SK-N-SH (cell line): Measurements from ENCODE around the gene PRR27. TPM values are rescaled to one million over a fixed set of nuclear protein-coding genes. Genes with fewer than 3 reads are reported as not detected.

Experiments
- CTCF ChIA-PET: fragments of 300-600, 350-600 bp; formaldehyde crosslinking; extraction: SDS; loops from one replicate; lab custom pipeline; 2021; lab: Yijun Ruan, JAX
- POLR2A ChIA-PET: fragments of 350-600 bp; sonication (Branson Sonifier 250); formaldehyde crosslinking; extraction: SDS; loops from one replicate; lab custom pipeline; 2020; ENCODE audit warnings: antibody characterized with exemption, inconsistent platforms; lab: Yijun Ruan, JAX
- DNase-seq: peaks from one replicate; pipeline ENCODE4 v3.0.0; 2012
- H2AFZ ChIP-seq: fragments of 200-600 bp; sonication (generic); 2 replicates; pipeline ENCODE4 v1.8.1; 2016; ENCODE audit warnings: antibody characterized with exemption, mild to moderate bottlenecking, low read depth
- H3F3A ChIP-seq: fragments of 200-600 bp; sonication (generic); replicated peaks from 2 replicates; pipeline ENCODE3; 2016; ENCODE audit warnings: antibody characterized with exemption, mild to moderate bottlenecking; ENCODE audit not compliant: insufficient read depth
- H3K27ac ChIP-seq, 2 experiments: fragments of 200-500 bp in 1 of 2; fragments of 200-600 bp in 1 of 2; sonication (Bioruptor generic) in 1 of 2; sonication (generic), shearing (Covaris generic) in 1 of 2; 2 replicates each; pipeline versions ENCODE4 v1.5.1 to v1.6.1; 2014 to 2016; ENCODE audit warnings: low read depth in 2 of 2, inconsistent platforms in 1 of 2, low read length in 1 of 2, mild to moderate bottlenecking in 1 of 2, mixed read lengths in 1 of 2
- H3K27me3 ChIP-seq: fragments of 200-600 bp; sonication (generic), shearing (Covaris generic); 2 replicates; pipeline ENCODE4 v1.6.1; 2016; ENCODE audit warnings: mixed run types; ENCODE audit not compliant: insufficient read depth
- H3K36me3 ChIP-seq, 2 experiments: fragments of 200-500 bp in 1 of 2; fragments of 200-600 bp in 1 of 2; sonication (Bioruptor generic) in 1 of 2; sonication (generic) in 1 of 2; replicated peaks in 1 of 2; 2 replicates each; pipeline versions ENCODE3 to v1.5.1; 2014 to 2016; ENCODE audit warnings: low read length in 1 of 2, mild to moderate bottlenecking in 1 of 2; ENCODE audit not compliant: insufficient read depth in 2 of 2, control insufficient read depth in 1 of 2
- H3K4me1 ChIP-seq, 2 experiments: fragments of 200-500 bp in 1 of 2; fragments of 200-600 bp in 1 of 2; sonication (Bioruptor generic) in 1 of 2; sonication (generic), shearing (Covaris generic) in 1 of 2; 2 replicates each; pipeline versions ENCODE4 v1.5.1 to v1.6.1; 2014 to 2016; ENCODE audit warnings: low read depth in 1 of 2, low read length in 1 of 2, mixed run types in 1 of 2; ENCODE audit not compliant: insufficient read depth in 2 of 2, control insufficient read depth in 1 of 2
- H3K4me2 ChIP-seq: fragments of 200-600 bp; sonication (generic), shearing (Covaris generic); 2 replicates; pipeline ENCODE4 v1.6.1; 2017; ENCODE audit warnings: mixed run types
- H3K4me3 ChIP-seq, 2 experiments: fragments of 200-500 bp in 1 of 2; fragments of 200-600 bp in 1 of 2; sonication (Bioruptor generic) in 1 of 2; sonication (generic), shearing (Covaris generic) in 1 of 2; 2 replicates each; pipeline versions ENCODE4 v1.5.1 to v1.8.1; 2014 to 2016; ENCODE audit warnings: low read depth in 2 of 2, inconsistent platforms in 1 of 2, low read length in 1 of 2, mild to moderate bottlenecking in 1 of 2, mixed read lengths in 1 of 2, moderate library complexity in 1 of 2
- H3K79me2 ChIP-seq: fragments of 200-600 bp; sonication (generic); 2 replicates; pipeline ENCODE4 v1.8.1; 2017; ENCODE audit warnings: mild to moderate bottlenecking; ENCODE audit not compliant: insufficient read depth
- H3K9ac ChIP-seq: fragments of 200-600 bp; sonication (generic); 2 replicates; pipeline ENCODE4 v1.6.1; 2017; ENCODE audit warnings: mixed run types
- H3K9me2 ChIP-seq: fragments of 200-600 bp; sonication (generic); 2 replicates; pipeline ENCODE4 v1.6.1; 2017; ENCODE audit warnings: mixed run types
- H3K9me3 ChIP-seq: fragments of 200-600 bp; sonication (generic); 2 replicates; pipeline ENCODE4 v1.6.1; 2017; ENCODE audit warnings: mixed run types, mild to moderate bottlenecking, moderate library complexity
- H4K20me1 ChIP-seq: fragments of 200-600 bp; sonication (generic); 2 replicates; pipeline ENCODE4 v1.6.1; 2017; ENCODE audit warnings: mild to moderate bottlenecking, mixed run types; ENCODE audit not compliant: insufficient read depth
- CHD2 ChIP-seq: fragments of 150-350 bp; IDR thresholded peaks from 2 replicates; pipeline ENCODE4 v1.6.1; 2018; ENCODE audit warnings: low read length; ENCODE audit not compliant: partially characterized antibody
- ELF1 ChIP-seq: IDR thresholded peaks from 2 replicates; pipeline ENCODE4 v1.4.0; 2012
- EP300 ChIP-seq, 2 experiments: IDR thresholded peaks; 2 replicates each; pipeline versions ENCODE4 v1.4.0 to v1.6.1; 2012; ENCODE audit warnings: borderline replicate concordance in 1 of 2, low read depth in 1 of 2, low read length in 1 of 2
- MXI1 ChIP-seq: IDR thresholded peaks from 2 replicates; pipeline ENCODE4 v1.6.1; 2012; ENCODE audit warnings: mild to moderate bottlenecking, low read depth, low read length, improper control_type of control experiment
- RAD21 ChIP-seq: IDR thresholded peaks from 2 replicates; pipeline ENCODE4 v1.6.1; 2012; ENCODE audit warnings: mild to moderate bottlenecking, low read length
- SMC3 ChIP-seq: IDR thresholded peaks from 2 replicates; pipeline ENCODE4 v1.6.1; 2012; ENCODE audit warnings: low read depth, low read length, improper control_type of control experiment
- TCF12 ChIP-seq: IDR thresholded peaks from 2 replicates; pipeline ENCODE4 v1.4.0; 2012
- TEAD4 ChIP-seq: IDR thresholded peaks from 2 replicates; pipeline ENCODE4 v1.4.0; 2012; ENCODE audit warnings: mild to moderate bottlenecking, borderline replicate concordance; ENCODE audit not compliant: insufficient read depth
- YY1 ChIP-seq: IDR thresholded peaks from 2 replicates; pipeline ENCODE4 v1.4.0; 2012; ENCODE audit warnings: low read depth, mild to moderate bottlenecking
- WGBS: methylation state at CpG from one replicate; pipeline ENCODE4 v1.1.6; 2017; ENCODE audit warnings: low lambda C conversion rate; 5-methylcytosine and 5-hydroxymethylcytosine counted together
- polyA plus RNA-seq, 3 experiments: library from polyadenylated mRNA; depleted of rRNA; stranded (reverse); fragments of >200 nt; gene quantifications; 2 replicates each; pipeline ENCODE4 v1.2.3, GENCODE V29; 2012
- TF ChIP-seq, protein P1 (sequence below): fragments of 200-600 bp; sonication (generic); IDR thresholded peaks from 2 replicates; pipeline ENCODE4 v1.6.1; 2017; ENCODE audit warnings: antibody characterized with exemption, mild to moderate bottlenecking, moderate library complexity
- TF ChIP-seq, protein P2 (sequence below): IDR thresholded peaks from 2 replicates; pipeline ENCODE4 v1.4.0; 2012; ENCODE audit warnings: low read depth
- TF ChIP-seq, protein P3 (sequence below): fragments of 150-350 bp; IDR thresholded peaks from 2 replicates; pipeline ENCODE4 v1.6.1; 2016; ENCODE audit warnings: mild to moderate bottlenecking, low read depth, low read length
- TF ChIP-seq, protein P4 (sequence below): IDR thresholded peaks from 2 replicates; pipeline ENCODE4 v1.4.0; 2012; ENCODE audit warnings: low read depth, borderline replicate concordance
- TF ChIP-seq, protein P5 (sequence below): IDR thresholded peaks from 2 replicates; pipeline ENCODE4 v1.6.1; 2012; ENCODE audit warnings: mild to moderate bottlenecking, low read depth, low read length, moderate library complexity
- TF ChIP-seq, protein P6 (sequence below): fragments of 150-350 bp; IDR thresholded peaks from 2 replicates; pipeline ENCODE4 v1.6.1; 2017; ENCODE audit warnings: antibody characterized with exemption, low read length, low read depth, borderline replicate concordance

The PRR27 gene
- polyA plus RNA-seq, 1 of the 3 experiments (the other 2 are of a cell fraction) = not detected

DNA sequence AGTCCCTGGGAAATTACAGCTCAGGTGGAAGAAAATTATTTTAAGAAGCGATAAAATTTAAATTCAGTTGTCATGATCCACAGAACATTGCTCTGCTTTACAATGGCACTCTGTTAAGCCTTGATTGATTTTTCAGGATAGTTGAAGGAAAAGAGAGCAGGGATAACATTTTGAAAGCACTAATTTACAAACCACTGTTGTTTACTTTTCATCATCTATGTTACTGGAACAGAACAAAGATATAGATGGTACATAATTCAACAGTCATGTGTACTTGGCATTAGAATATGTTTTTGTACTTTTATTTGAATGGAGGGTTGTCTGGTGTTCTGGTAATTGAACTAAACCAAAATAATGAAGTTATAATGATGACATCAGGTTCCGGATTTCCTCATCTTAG, 38.9 kb downstream of the PRR27 start:
- Histone ChIP-seq H3K27ac (no peak overlapping the region), H3K9ac (no peak overlapping the region), H4K20me1 (no peaks in the 10 kb centered on the region), H3K9me3 (no peaks in the 10 kb centered on the region), H3K4me3 (no peak overlapping the region), H3K36me3 (no peaks in the 10 kb centered on the region), H3K27me3 (peaks cover 1% of the 10 kb centered on the region; the same call in 1 of the 2 replicates), H3K79me2 (no peaks in the 10 kb centered on the region), H3K4me2 (no peak overlapping the region), H2AFZ (no peak overlapping the region), H3K9me2 (no peaks in the 10 kb centered on the region), H3F3A (no peaks in the 10 kb centered on the region), H3K4me1 (no peaks in the 10 kb centered on the region)
- 26% methylated on average over 2 of the region's 2 CpGs for WGBS
- ChIA-PET CTCF (interaction anchor here (2.9 kb wide), 1 partner anchor 9 kb away, joined by 15 read pairs; no protein-coding TSS in a partner anchor), POLR2A (no interaction called here)
- no peak for DNase-seq
- TF ChIP-seq MXI1 (no peak), EP300 (IDR thresholded peaks at IDR 0.05; ENCODE audit: borderline replicate concordance in 1 of 2, low read depth in 1 of 2, low read length in 1 of 2) (no peak), RAD21 (no peak), CHD2 (no peak), SMC3 (no peak), ELF1 (no peak), YY1 (no peak), TCF12 (no peak), TEAD4 (no peak)
- TF ChIP-seq, protein P1, sequence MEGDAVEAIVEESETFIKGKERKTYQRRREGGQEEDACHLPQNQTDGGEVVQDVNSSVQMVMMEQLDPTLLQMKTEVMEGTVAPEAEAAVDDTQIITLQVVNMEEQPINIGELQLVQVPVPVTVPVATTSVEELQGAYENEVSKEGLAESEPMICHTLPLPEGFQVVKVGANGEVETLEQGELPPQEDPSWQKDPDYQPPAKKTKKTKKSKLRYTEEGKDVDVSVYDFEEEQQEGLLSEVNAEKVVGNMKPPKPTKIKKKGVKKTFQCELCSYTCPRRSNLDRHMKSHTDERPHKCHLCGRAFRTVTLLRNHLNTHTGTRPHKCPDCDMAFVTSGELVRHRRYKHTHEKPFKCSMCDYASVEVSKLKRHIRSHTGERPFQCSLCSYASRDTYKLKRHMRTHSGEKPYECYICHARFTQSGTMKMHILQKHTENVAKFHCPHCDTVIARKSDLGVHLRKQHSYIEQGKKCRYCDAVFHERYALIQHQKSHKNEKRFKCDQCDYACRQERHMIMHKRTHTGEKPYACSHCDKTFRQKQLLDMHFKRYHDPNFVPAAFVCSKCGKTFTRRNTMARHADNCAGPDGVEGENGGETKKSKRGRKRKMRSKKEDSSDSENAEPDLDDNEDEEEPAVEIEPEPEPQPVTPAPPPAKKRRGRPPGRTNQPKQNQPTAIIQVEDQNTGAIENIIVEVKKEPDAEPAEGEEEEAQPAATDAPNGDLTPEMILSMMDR = no peak
- TF ChIP-seq, protein P2, sequence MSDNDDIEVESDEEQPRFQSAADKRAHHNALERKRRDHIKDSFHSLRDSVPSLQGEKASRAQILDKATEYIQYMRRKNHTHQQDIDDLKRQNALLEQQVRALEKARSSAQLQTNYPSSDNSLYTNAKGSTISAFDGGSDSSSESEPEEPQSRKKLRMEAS = no peak
- TF ChIP-seq, protein P3, sequence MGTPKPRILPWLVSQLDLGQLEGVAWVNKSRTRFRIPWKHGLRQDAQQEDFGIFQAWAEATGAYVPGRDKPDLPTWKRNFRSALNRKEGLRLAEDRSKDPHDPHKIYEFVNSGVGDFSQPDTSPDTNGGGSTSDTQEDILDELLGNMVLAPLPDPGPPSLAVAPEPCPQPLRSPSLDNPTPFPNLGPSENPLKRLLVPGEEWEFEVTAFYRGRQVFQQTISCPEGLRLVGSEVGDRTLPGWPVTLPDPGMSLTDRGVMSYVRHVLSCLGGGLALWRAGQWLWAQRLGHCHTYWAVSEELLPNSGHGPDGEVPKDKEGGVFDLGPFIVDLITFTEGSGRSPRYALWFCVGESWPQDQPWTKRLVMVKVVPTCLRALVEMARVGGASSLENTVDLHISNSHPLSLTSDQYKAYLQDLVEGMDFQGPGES = no peak
- TF ChIP-seq, protein P4, sequence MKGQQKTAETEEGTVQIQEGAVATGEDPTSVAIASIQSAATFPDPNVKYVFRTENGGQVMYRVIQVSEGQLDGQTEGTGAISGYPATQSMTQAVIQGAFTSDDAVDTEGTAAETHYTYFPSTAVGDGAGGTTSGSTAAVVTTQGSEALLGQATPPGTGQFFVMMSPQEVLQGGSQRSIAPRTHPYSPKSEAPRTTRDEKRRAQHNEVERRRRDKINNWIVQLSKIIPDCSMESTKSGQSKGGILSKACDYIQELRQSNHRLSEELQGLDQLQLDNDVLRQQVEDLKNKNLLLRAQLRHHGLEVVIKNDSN = no peak
- TF ChIP-seq, protein P5, sequence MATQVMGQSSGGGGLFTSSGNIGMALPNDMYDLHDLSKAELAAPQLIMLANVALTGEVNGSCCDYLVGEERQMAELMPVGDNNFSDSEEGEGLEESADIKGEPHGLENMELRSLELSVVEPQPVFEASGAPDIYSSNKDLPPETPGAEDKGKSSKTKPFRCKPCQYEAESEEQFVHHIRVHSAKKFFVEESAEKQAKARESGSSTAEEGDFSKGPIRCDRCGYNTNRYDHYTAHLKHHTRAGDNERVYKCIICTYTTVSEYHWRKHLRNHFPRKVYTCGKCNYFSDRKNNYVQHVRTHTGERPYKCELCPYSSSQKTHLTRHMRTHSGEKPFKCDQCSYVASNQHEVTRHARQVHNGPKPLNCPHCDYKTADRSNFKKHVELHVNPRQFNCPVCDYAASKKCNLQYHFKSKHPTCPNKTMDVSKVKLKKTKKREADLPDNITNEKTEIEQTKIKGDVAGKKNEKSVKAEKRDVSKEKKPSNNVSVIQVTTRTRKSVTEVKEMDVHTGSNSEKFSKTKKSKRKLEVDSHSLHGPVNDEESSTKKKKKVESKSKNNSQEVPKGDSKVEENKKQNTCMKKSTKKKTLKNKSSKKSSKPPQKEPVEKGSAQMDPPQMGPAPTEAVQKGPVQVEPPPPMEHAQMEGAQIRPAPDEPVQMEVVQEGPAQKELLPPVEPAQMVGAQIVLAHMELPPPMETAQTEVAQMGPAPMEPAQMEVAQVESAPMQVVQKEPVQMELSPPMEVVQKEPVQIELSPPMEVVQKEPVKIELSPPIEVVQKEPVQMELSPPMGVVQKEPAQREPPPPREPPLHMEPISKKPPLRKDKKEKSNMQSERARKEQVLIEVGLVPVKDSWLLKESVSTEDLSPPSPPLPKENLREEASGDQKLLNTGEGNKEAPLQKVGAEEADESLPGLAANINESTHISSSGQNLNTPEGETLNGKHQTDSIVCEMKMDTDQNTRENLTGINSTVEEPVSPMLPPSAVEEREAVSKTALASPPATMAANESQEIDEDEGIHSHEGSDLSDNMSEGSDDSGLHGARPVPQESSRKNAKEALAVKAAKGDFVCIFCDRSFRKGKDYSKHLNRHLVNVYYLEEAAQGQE = no peak
- TF ChIP-seq, protein P6, sequence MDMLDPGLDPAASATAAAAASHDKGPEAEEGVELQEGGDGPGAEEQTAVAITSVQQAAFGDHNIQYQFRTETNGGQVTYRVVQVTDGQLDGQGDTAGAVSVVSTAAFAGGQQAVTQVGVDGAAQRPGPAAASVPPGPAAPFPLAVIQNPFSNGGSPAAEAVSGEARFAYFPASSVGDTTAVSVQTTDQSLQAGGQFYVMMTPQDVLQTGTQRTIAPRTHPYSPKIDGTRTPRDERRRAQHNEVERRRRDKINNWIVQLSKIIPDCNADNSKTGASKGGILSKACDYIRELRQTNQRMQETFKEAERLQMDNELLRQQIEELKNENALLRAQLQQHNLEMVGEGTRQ = no peak
